Measurements from ENCODE around the gene HNRNPF. TPM values are rescaled to one million over a fixed set of nuclear protein-coding genes. Genes with fewer than 3 reads are reported as not detected.
"Not testable (repeated sequence)": the region's sequence is repeated elsewhere in the genome, so short reads cannot be mapped to it uniquely, and the experiment has no call there.

HNRNPF gene
- total RNA-seq, 4 donors from 2014 or later = 145 to 177 (median 160) TPM

DNA sequence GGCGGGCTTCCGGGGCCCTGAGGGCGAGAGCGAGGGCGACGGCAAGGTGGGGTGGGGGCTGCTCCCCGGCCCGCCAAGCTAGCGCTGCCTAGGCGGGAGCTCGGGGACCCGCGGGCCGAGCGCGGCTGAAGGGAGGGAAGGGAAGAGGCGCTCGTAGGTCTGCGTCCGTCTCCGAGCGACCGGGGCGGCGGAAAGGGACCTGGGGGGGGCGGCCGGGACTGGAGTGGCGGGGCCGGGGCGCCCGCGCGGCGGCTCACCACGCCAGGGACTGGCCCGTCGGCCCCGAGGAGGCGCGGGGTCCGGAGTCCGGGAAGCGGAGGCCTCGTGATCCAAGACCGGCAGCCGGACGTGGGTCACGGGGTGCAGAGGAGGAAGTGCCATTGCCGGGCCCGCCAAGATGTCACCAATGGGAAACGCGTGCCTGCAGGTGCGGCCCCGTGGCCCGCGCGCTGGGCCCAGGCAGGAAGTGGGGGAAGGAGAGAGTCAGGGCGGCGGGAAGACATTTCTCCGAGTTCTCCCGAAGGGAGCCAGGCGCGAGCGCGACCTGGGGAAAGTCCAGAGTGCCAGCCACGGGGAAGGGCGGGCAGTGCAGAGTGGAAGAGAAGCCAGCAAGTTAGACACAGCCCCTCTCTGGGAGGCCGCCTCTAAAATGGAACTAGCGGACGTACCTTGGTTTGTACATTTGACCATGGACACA, 11.9 kb downstream of the HNRNPF start:
- Histone ChIP-seq H3K36me3 (peaks cover 0 to 23% (median 0%) of the 10 kb centered on the region in 3 donors), H3K9me3 (no peaks in the 10 kb centered on the region), H3K27ac (peak overlapping the region; percentile 98 to 100 (median 100)), H3K27me3 (no peaks in the 10 kb centered on the region), H3K4me3 (peak overlapping the region; percentile 87 to 93 (median 92)), H3K4me1 (peaks cover 0 to 58% (median 22%) of the 10 kb centered on the region in 4 donors)
- TF ChIP-seq, protein P1, sequence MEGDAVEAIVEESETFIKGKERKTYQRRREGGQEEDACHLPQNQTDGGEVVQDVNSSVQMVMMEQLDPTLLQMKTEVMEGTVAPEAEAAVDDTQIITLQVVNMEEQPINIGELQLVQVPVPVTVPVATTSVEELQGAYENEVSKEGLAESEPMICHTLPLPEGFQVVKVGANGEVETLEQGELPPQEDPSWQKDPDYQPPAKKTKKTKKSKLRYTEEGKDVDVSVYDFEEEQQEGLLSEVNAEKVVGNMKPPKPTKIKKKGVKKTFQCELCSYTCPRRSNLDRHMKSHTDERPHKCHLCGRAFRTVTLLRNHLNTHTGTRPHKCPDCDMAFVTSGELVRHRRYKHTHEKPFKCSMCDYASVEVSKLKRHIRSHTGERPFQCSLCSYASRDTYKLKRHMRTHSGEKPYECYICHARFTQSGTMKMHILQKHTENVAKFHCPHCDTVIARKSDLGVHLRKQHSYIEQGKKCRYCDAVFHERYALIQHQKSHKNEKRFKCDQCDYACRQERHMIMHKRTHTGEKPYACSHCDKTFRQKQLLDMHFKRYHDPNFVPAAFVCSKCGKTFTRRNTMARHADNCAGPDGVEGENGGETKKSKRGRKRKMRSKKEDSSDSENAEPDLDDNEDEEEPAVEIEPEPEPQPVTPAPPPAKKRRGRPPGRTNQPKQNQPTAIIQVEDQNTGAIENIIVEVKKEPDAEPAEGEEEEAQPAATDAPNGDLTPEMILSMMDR (IDR thresholded peaks at IDR 0.05) = peak in 1 of 6 experiments; percentile 5
- peak; percentile 87 to 88 for TF ChIP-seq POLR2A (IDR thresholded peaks at IDR 0.05)
- DNase-seq = peak; percentile 92 to 97 (median 96)

GRCh38 chr10:43396061-43396927, 12.7 kb downstream of the HNRNPF start:
- peak; percentile 70 to 82 for TF ChIP-seq POLR2A (IDR thresholded peaks at IDR 0.05)
- TF ChIP-seq, protein P1 (IDR thresholded peaks at IDR 0.05) = peak in 1 of 6 experiments; percentile 1
- no peaks in the 10 kb centered on the region for H3K27me3 ChIP-seq
- H3K9me3 ChIP-seq = no peaks in the 10 kb centered on the region
- peaks cover 0 to 31% (median 0%) of the 10 kb centered on the region in 3 donors for H3K36me3 ChIP-seq
- DNase-seq = peak; percentile 69 to 90 (median 89)
- peak overlapping the region; percentile 87 to 93 (median 92) for H3K4me3 ChIP-seq
- H3K27ac ChIP-seq = peak overlapping the region; percentile 98 to 100 (median 100)
- H3K4me1 ChIP-seq = peaks cover 0 to 60% (median 21%) of the 10 kb centered on the region in 4 donors

DNA sequence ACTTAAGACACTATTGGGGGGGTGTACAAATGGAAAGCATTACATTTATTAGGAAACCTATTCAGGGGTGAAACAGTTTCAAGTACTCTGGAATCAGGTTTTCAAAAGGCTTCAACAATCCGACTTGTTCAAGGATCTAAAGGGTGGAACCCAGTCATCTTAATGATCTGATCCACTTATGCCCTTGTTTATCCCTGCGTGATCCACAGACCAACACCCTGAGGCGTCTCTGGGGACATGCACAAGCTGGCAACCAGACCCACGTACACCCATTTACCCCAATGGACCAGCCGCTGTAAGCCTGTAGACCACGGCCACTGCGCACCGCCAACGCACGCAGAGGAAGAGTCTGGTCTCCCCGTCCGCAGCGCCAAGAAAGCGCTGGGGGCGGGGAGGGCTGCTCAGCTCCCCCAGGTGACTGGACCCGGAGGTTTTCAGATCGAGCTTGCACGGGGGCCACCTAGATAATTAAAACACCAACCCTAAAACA, 13.4 kb downstream of the HNRNPF start:
- Histone ChIP-seq H3K27ac (peak overlapping the region; percentile 98 to 100 (median 100)), H3K4me3 (peak overlapping the region; percentile 87 to 93 (median 92)), H3K36me3 (peaks cover 0 to 38% (median 0%) of the 10 kb centered on the region in 3 donors), H3K27me3 (no peaks in the 10 kb centered on the region), H3K9me3 (no peaks in the 10 kb centered on the region), H3K4me1 (peaks cover 0 to 61% (median 21%) of the 10 kb centered on the region in 4 donors)
- DNase-seq = peak; percentile 41 to 74 (median 67)
- TF ChIP-seq POLR2A (IDR thresholded peaks at IDR 0.05) = no peak
- TF ChIP-seq, protein P1 (IDR thresholded peaks at IDR 0.05) = no peak

GRCh38 chr10:43394868-43395267, 14.1 kb downstream of the HNRNPF start:
- Histone ChIP-seq H3K27ac (peak overlapping the region in 3 of 4 donors; percentile 26 to 100 (median 100)), H3K4me1 (peaks cover 0 to 57% (median 19%) of the 10 kb centered on the region in 4 donors), H3K36me3 (peaks cover 0 to 45% (median 0%) of the 10 kb centered on the region in 3 donors), H3K4me3 (peak overlapping the region in 2 of 4 donors; percentile 87 to 92), H3K9me3 (no peaks in the 10 kb centered on the region), H3K27me3 (no peaks in the 10 kb centered on the region)
- TF ChIP-seq POLR2A (IDR thresholded peaks at IDR 0.05) = no peak
- TF ChIP-seq, protein P1 (IDR thresholded peaks at IDR 0.05) = no peak
- DNase-seq = no peak

DNA sequence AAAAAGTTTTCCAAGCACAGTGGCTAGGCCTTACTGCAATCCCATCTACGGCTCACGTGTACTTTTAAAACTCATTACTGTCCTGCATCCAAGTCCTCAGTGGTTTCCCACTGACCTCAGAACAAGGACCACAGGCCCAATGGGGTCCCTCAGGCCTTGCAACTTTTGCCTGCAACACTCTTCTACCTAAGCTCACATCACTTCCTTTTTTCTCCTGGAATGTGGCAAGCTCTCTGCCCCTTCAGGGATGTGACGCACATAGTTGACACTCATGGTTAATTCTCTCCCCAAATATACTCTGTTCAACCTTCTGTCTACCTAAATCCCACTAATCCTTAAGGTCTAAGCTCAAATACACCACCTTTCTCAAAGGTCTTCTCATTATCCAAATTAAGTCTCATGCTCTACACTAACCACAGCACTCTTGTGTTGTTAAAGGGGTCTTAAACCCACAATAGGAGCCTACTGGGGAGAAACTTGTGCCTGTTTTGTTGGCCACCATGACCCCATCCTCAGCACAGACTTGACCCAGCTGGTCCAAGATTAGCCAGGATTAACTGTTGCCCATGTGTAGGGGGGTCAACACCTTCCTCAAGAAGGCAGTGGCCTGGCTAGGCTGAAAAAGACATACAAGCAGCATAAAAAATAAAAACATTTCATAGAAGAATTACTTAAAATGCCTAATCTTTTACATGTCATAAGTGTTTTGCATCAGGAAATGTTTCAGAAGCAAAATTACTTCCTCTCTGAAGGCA, 15.2 kb downstream of the HNRNPF start:
- Histone ChIP-seq H3K36me3 (peaks cover 0 to 55% (median 0%) of the 10 kb centered on the region in 3 donors), H3K4me3 (no peak overlapping the region), H3K4me1 (peaks cover 0 to 47% (median 13%) of the 10 kb centered on the region in 4 donors), H3K27ac (no peak overlapping the region), H3K27me3 (no peaks in the 10 kb centered on the region), H3K9me3 (no peaks in the 10 kb centered on the region)
- TF ChIP-seq, protein P1 (IDR thresholded peaks at IDR 0.05) = no peak
- TF ChIP-seq POLR2A (IDR thresholded peaks at IDR 0.05) = no peak
- DNase-seq = peak in 1 of 3 donors; percentile 5

- peak in 1 of 3 donors; percentile 5 for DNase-seq
- Histone ChIP-seq H3K36me3 (peaks cover 0 to 61% (median 0%) of the 10 kb centered on the region in 3 donors), H3K4me1 (peaks cover 0 to 41% (median 10%) of the 10 kb centered on the region in 4 donors)
- H3K27ac ChIP-seq, H3K9me3 ChIP-seq, H3K4me3 ChIP-seq, H3K27me3 ChIP-seq: not testable (repeated sequence)
Observed at GRCh38 chr10:43393186-43393585, 15.8 kb downstream of the HNRNPF start.

Data from Peyer's patch (tissue), 4 donors.